Subcutaneous abdominal adipose tissue (tissue), 5 donors: ENCODE data around the gene SLC25A23.

Experiments used
- H3K27ac ChIP-seq: one replicate; pipeline ENCODE4 v1.7.0; 2013; ENCODE audit warnings: low read depth, mild to moderate bottlenecking, inconsistent platforms, low read length, moderate library complexity
- H3K27me3 ChIP-seq, 5 donors: one replicate each; pipeline ENCODE4 v1.7.0; 2013; ENCODE audit warnings: low read length in 5 of 5, inconsistent platforms in 1 of 5; ENCODE audit not compliant: control insufficient read depth in 5 of 5, insufficient read depth in 4 of 5
- H3K36me3 ChIP-seq, 5 donors: one replicate each; pipeline ENCODE4 v1.7.0; 2013; ENCODE audit warnings: low read length in 5 of 5; ENCODE audit not compliant: control insufficient read depth in 5 of 5, insufficient read depth in 5 of 5
- H3K4me1 ChIP-seq, 5 donors: one replicate each; pipeline ENCODE4 v1.7.0; 2013; ENCODE audit warnings: low read length in 5 of 5, mild to moderate bottlenecking in 3 of 5, moderate library complexity in 1 of 5; ENCODE audit not compliant: control insufficient read depth in 5 of 5, insufficient read depth in 5 of 5
- H3K4me3 ChIP-seq, 5 donors: one replicate each; pipeline ENCODE4 v1.7.0; 2013; ENCODE audit warnings: low read length in 5 of 5, low read depth in 1 of 5
- H3K9ac ChIP-seq, 5 donors: one replicate each; pipeline ENCODE4 v1.7.0; 2013; ENCODE audit warnings: low read length in 5 of 5, mild to moderate bottlenecking in 4 of 5, moderate library complexity in 3 of 5
- H3K9me3 ChIP-seq, 5 donors: one replicate each; pipeline ENCODE4 v1.7.0; 2013; ENCODE audit warnings: low read length in 5 of 5; ENCODE audit not compliant: control insufficient read depth in 5 of 5
- donor health status: healthy.
- donor health status: healthy.
- donor health status: healthy.
- donor health status: healthy.
- donor health status: healthy.

Gene SLC25A23

DNA sequence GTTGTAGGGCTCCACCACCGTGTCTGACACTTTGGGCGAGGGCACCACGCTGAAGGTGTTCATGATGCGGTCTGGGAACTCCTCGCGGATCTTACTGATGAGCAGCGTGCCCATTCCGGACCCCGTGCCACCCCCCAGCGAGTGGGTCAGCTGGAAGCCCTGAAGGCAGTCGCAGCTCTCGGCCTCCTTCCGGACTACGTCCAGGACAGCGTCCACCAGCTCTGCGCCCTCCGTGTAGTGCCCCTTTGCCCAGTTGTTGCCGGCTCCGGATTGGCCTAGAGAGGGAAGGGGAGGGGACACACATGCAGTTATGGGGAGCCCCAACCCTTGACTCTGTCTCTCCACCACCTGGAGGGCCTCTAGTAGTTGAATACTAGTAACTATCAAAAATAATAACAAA is 36.4 kb upstream of the SLC25A23 start:
- H3K27me3 ChIP-seq: peaks cover 3 to 10% (median 8%) of the 10 kb centered on the region in 5 donors
- H3K9me3 ChIP-seq: peaks cover 5 to 14% (median 11%) of the 10 kb centered on the region in 5 donors
- no peaks in the 10 kb centered on the region for H3K4me1 ChIP-seq
- H3K4me3 ChIP-seq: no peak overlapping the region
- H3K27ac ChIP-seq: no peak overlapping the region
- no peak overlapping the region for H3K9ac ChIP-seq
- H3K36me3 ChIP-seq: no peaks in the 10 kb centered on the region

DNA sequence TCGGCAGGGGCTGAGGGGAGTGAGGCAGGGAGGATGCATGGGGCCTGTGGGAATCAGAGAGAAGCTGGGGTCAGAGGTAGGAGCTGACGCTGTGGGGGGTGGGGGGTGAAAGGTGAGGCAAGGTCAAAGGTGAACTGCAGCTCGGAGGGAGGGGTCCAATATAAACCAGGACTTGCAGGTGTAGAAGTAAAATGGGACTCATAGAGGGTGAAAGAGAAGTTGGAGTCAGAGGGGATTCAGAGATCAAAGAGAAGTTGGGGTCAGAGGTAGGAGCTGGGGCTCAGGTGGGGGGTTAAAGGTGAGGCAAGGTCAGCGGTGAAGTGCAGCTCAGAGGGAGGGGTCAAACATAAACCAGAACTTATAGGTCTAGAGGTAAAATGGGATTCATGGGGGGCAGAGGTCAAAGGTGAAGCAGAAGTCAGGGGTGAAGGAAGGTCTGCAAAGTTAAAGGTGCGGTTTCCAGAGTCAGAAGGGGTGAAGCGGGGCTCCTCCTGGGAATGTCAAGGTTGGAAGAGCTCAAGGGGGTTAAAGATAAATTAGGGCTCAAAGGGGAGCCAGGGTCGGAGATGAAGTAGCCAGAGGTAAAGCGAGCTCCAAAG is 34.9 kb upstream of the SLC25A23 start:
- Histone ChIP-seq H3K27me3 (peaks cover 0 to 7% (median 3%) of the 10 kb centered on the region in 5 donors), H3K4me3 (no peak overlapping the region), H3K36me3 (no peaks in the 10 kb centered on the region), H3K9me3 (peaks cover 5 to 14% (median 11%) of the 10 kb centered on the region in 5 donors), H3K9ac (no peak overlapping the region), H3K4me1 (no peaks in the 10 kb centered on the region), H3K27ac (no peak overlapping the region)

DNA sequence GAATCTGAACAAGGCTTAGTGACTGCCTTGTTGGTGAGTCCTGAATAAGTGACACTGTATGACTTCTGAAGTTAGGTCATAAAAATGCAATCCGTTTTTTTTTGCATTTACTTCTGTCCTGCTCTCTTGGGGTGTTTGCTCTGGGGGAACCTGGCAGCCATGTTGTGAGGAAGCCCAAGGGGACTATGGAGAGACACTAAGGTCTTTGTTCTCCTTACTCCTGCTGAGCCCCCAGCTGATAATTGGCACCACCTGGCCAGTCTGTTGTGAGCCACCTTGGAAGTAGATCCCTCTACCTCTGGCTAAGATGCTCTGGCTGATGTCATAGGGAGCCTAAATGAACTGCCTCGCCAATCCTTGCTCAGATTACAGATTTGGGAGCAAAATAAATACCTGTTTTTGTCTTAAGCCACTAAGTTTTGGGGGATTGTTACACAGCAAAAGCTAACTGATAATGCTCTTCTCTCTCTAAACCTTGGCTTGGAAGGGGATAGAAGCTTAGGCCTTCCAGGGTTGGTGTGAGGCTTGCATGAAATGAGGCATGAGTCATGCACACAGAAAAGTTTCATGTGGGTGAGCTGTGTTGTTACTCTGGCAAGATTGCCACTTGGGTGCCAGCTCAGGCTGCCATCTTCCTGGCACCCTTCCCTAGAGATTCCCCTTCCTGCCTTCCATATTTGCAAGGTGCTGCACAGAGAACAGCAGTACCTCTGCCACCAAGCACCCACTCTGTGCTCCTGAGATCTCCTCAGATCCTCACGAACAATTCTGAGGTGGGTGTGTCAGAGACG is 32.4 kb upstream of the SLC25A23 start:
- H3K27me3 ChIP-seq: peaks cover 0 to 3% (median 0%) of the 10 kb centered on the region in 5 donors
- H3K36me3 ChIP-seq: no peaks in the 10 kb centered on the region
- H3K9ac ChIP-seq: no peak overlapping the region
- no peaks in the 10 kb centered on the region for H3K4me1 ChIP-seq
- no peak overlapping the region for H3K27ac ChIP-seq
- no peak overlapping the region for H3K4me3 ChIP-seq
- H3K9me3 ChIP-seq: peaks cover 5 to 14% (median 11%) of the 10 kb centered on the region in 5 donors

DNA sequence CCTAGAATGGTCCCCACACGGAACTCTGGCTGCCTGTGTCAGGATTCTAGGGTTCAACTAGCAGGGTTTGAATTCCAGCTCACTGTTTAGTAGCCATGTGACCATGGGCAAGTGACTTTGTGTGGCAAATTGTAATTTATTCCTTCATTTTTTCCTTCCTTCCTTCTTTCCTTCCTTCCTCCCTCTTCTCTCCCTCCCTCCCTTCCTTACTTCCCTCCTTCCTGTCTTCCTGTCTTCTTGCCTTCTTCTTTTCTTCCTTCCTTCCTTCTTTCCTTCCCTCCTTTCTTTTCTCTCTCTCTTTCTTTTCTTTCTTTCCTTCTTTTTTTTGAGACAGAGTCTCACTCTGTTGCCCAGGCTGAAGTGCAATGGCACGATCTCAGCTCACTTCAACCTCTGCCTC is 30.5 kb upstream of the SLC25A23 start:
- no peak overlapping the region for H3K9ac ChIP-seq
- no peak overlapping the region for H3K4me3 ChIP-seq
- H3K36me3 ChIP-seq: no peaks in the 10 kb centered on the region
- no peak overlapping the region for H3K27ac ChIP-seq
- H3K9me3 ChIP-seq: peaks cover 5 to 14% (median 11%) of the 10 kb centered on the region in 5 donors
- H3K27me3 ChIP-seq: peaks cover 0 to 3% (median 0%) of the 10 kb centered on the region in 5 donors
- no peaks in the 10 kb centered on the region for H3K4me1 ChIP-seq

DNA sequence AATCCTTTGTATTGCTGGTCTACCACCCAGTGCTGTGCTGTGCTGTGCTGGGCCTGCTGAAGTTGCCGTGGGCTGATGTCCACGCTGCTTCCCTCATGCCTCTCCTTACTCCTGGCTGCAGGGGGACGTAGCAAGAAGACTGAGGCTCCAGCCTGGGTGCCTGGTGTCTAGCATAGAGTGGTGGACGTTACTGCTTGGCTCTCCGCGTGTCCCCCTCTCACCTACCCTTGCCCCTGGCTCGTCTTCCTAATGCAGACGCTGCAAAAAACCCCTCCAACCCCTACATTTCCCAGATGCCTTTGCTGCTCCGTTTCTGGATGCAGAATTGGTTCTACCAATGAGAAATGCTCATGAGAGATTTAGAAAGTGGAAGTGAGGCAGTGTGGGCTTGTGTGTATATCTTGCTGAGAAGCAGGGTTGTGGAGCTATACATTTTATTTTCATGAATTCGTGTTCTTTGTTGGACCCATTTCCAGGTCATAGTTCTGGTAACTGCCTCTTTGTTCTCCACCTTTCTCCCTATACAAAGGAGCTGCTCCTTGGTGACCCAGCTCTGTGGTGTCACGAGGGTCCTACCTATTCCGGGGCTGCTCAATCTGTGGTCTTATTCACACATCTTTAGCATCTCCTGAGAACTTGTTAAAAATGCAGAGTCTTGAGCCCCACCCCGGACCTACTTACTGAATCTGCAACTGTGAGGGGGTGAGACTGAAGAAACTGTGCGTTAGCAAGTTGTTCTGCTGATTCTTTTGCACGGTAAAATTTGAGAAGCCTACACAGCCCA is 29.9 kb upstream of the SLC25A23 start:
- no peak overlapping the region for H3K9ac ChIP-seq
- H3K27ac ChIP-seq: no peak overlapping the region
- no peak overlapping the region for H3K4me3 ChIP-seq

DNA sequence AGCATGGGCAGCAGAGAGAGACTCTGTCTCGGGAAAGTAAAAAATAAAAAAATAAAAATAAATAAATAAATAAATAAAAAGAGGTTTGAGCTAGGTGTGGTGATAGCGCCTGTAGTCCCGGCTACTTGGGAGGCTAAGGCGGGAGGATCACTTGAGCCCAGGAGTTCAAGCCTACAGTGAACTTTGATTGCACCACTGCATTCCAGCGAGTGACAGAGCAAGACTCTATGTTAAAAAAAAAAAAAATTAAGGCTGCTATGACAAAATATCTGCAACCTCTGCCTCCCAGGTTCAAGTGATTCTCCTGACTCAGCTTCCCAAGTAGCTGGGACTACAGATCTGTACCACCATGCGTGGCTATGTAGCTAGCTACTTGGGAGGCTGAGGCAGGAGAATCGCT is 25.2 kb upstream of the SLC25A23 start:
- Histone ChIP-seq H3K4me1 (peaks cover 0 to 6% (median 0%) of the 10 kb centered on the region in 5 donors), H3K27me3 (peaks cover 0 to 13% (median 6%) of the 10 kb centered on the region in 5 donors), H3K9me3 (no peaks in the 10 kb centered on the region), H3K27ac (no peak overlapping the region), H3K9ac (no peak overlapping the region), H3K4me3 (no peak overlapping the region), H3K36me3 (no peaks in the 10 kb centered on the region)

More for the DNA sequence above, 29.9 kb upstream of the SLC25A23 start:
- Histone ChIP-seq H3K9me3 (peaks cover 5 to 14% (median 11%) of the 10 kb centered on the region in 5 donors), H3K36me3 (no peaks in the 10 kb centered on the region), H3K27me3 (peaks cover 0 to 2% (median 0%) of the 10 kb centered on the region in 5 donors), H3K4me1 (no peaks in the 10 kb centered on the region)

DNA sequence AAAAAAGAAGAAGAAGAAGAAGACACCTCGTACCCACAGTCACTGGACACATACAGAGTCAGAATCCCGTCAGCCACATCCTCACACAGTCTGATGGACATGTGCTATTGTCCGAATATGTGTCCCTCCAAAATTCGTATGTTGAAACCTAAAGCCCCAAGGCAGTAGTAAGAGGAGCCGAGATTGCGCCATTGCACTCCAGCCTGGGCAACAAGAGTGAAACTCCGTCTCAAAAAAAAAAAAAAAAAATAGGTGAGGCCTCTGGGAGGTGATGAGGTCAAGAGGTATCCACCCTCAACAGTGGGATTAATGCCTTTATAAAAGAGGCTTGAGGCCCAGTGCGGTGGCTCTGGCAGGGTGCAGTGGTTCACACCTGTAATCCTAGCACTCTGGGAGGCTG is 24.6 kb upstream of the SLC25A23 start:
- H3K9me3 ChIP-seq: no peaks in the 10 kb centered on the region
- no peaks in the 10 kb centered on the region for H3K36me3 ChIP-seq
- H3K9ac ChIP-seq: no peak overlapping the region
- H3K4me1 ChIP-seq: peaks cover 0 to 6% (median 0%) of the 10 kb centered on the region in 5 donors
- H3K4me3 ChIP-seq: no peak overlapping the region
- H3K27me3 ChIP-seq: peaks cover 3 to 17% (median 7%) of the 10 kb centered on the region in 5 donors
- H3K27ac ChIP-seq: no peak overlapping the region

DNA sequence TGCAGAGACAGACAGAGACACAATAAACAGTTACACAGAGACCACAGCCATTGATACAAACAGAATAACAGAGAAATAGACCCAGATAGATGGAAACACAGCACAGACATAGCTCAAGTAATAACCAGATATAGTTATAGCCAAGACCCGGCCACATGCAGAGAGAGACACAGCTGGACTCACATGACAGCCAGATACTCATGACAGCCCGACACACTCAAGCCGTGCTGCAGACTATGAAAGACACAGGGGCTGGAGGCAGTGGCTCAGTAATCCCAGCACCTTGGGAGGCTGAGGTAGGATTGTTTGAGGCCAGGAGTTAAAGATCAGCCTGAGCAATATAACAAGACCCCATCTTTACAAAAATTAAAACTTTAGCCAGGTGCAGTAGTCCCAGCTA is 23.6 kb upstream of the SLC25A23 start:
- Histone ChIP-seq H3K9ac (no peak overlapping the region), H3K4me3 (no peak overlapping the region), H3K36me3 (no peaks in the 10 kb centered on the region), H3K9me3 (no peaks in the 10 kb centered on the region), H3K27me3 (peaks cover 3 to 17% (median 9%) of the 10 kb centered on the region in 5 donors), H3K27ac (no peak overlapping the region), H3K4me1 (peaks cover 0 to 6% (median 0%) of the 10 kb centered on the region in 5 donors)

DNA sequence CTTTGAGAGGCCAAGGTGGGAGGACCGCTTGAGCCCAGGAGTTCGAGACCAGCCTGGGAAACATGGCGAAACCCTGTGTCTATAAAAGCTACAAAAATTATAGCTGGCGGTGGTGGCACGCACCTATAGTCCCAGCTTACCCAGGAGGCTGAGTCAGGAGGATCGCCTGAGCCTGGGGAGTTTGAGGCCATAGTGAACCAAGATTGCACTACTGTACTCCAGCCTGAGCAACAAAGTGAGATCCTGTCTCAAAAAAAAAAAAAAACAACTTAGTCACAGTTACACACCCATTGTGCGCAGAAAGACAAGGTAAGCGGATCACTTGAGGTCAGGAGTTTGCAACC is 22.7 kb upstream of the SLC25A23 start:
- Histone ChIP-seq H3K27me3 (peaks cover 3 to 17% (median 9%) of the 10 kb centered on the region in 5 donors), H3K36me3 (no peaks in the 10 kb centered on the region), H3K9ac (no peak overlapping the region), H3K4me3 (peak overlapping the region in 1 of 5 donors; percentile 48), H3K4me1 (peaks cover 0 to 6% (median 0%) of the 10 kb centered on the region in 5 donors), H3K27ac (no peak overlapping the region), H3K9me3 (no peaks in the 10 kb centered on the region)
